ENCODE results near the gene DGKI. TPM values are rescaled to one million over a fixed set of nuclear protein-coding genes. Genes with fewer than 3 reads are reported as not detected.

The DGKI gene
- total RNA-seq, 4 donors from 2014 or later, result 0.64 to 1.2 (median 1.00) TPM; not detected in 1

- DNase-seq, result no peak
- Histone ChIP-seq H3K36me3 (no peaks in the 10 kb centered on the region), H3K4me1 (peaks cover 0 to 5% (median 0%) of the 10 kb centered on the region in 4 donors), H3K27ac (no peak overlapping the region), H3K9me3 (no peaks in the 10 kb centered on the region), H3K27me3 (peaks cover 7% of the 10 kb centered on the region), H3K4me3 (no peak overlapping the region)
- intact Hi-C loops (cut with DNase I; ENCODE audit: low total_unique reads) (no loop called here), in situ Hi-C loops (cut with MboI; ENCODE audit: low pct_ligation_motif_present in 1 of 4, low pct_unique_long_range_greater_than_20kb in 1 of 4, low sequenced_read_pairs in 3 of 4) (loop anchor here (10.0 to 25.0 kb wide), 4 partner anchors 205 to 357 kb away; partner anchors contain the start of gene CREB3L2 (in 2 of the 4))
- 71 to 72% methylated on average over 3 to 4 of the region's 4 CpGs for WGBS, 2 donors (ENCODE audit: low coverage in 1 of 2)
- TF ChIP-seq POLR2A (IDR thresholded peaks at IDR 0.05), result no peak
- no peak for TF ChIP-seq POLR2AphosphoS5 (IDR thresholded peaks at IDR 0.05)
- TF ChIP-seq CTCF (IDR thresholded peaks at IDR 0.05), result no peak
- TF ChIP-seq EP300 (IDR thresholded peaks at IDR 0.05; ENCODE audit: low read depth), result no peak
Observed at GRCh38 chr7:137657476-137658189, 189.1 kb downstream of the DGKI start.

GRCh38 chr7:137656850-137657232 is 189.9 kb downstream of the DGKI start:
- intact Hi-C loops (cut with DNase I; ENCODE audit: low total_unique reads) (no loop called here), in situ Hi-C loops (cut with MboI; ENCODE audit: low pct_ligation_motif_present in 1 of 4, low pct_unique_long_range_greater_than_20kb in 1 of 4, low sequenced_read_pairs in 3 of 4) (loop anchor here (10.0 to 25.0 kb wide), 4 partner anchors 205 to 358 kb away; partner anchors contain the start of gene CREB3L2 (in 2 of the 4))
- Histone ChIP-seq H3K27me3 (peaks cover 7% of the 10 kb centered on the region), H3K4me3 (no peak overlapping the region), H3K27ac (no peak overlapping the region), H3K36me3 (no peaks in the 10 kb centered on the region), H3K4me1 (peaks cover 0 to 5% (median 0%) of the 10 kb centered on the region in 4 donors), H3K9me3 (no peaks in the 10 kb centered on the region)
- WGBS, 2 donors (ENCODE audit: low coverage in 1 of 2), result 76 to 93% methylated on average over 3 of the region's 3 CpGs
- DNase-seq, result no peak
- TF ChIP-seq POLR2AphosphoS5 (IDR thresholded peaks at IDR 0.05) (no peak), EP300 (IDR thresholded peaks at IDR 0.05; ENCODE audit: low read depth) (no peak), CTCF (IDR thresholded peaks at IDR 0.05) (no peak), POLR2A (IDR thresholded peaks at IDR 0.05) (no peak)

DNA sequence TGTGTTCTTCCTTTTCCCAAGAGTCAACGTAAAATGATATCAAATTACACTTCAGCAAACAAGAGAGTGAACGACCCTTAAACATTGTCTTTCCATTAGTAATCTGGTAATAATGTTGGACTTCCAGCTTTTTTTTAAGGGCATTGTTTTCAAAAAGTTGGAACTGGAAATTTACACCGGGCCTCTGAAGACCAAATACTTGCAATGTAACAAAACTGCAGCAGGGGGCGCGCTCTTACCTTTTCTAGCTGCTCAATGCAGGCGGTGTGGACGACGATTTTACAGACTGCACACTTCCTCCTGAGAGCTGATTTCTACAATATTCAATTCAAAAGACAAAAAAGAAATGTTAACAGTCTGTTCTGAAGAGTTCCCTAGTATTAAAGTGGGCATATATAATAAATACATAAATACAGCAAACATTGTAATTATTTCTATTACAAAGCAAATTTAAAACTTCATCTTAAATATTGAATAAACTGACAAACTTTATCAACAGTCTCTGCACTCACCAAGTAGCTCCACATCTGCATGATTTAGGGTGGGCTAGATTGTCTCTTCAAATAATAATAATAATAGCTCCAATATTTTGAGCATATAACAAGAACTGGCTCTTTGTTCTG is 190.4 kb downstream of the DGKI start:
- WGBS, 2 donors (ENCODE audit: low coverage in 1 of 2), result 8 to 11% methylated on average over 7 to 8 of the region's 8 CpGs
- in situ Hi-C loops (cut with MboI; ENCODE audit: low pct_ligation_motif_present in 1 of 4, low pct_unique_long_range_greater_than_20kb in 1 of 4, low sequenced_read_pairs in 3 of 4) (loop anchor here (10.0 to 25.0 kb wide), 4 partner anchors 206 to 358 kb away; partner anchors contain the start of gene CREB3L2 (in 2 of the 4)), intact Hi-C loops (cut with DNase I; ENCODE audit: low total_unique reads) (no loop called here)
- Histone ChIP-seq H3K4me3 (no peak overlapping the region), H3K9me3 (no peaks in the 10 kb centered on the region), H3K36me3 (no peaks in the 10 kb centered on the region), H3K27me3 (peaks cover 7% of the 10 kb centered on the region), H3K27ac (no peak overlapping the region), H3K4me1 (peaks cover 0 to 5% (median 0%) of the 10 kb centered on the region in 4 donors)
- DNase-seq, result peak; percentile 79
- TF ChIP-seq POLR2A (IDR thresholded peaks at IDR 0.05) (no peak), CTCF (IDR thresholded peaks at IDR 0.05) (peak; percentile 60 to 81 (median 77))

GRCh38 chr7:137655804-137656203 is 191.0 kb downstream of the DGKI start:
- Histone ChIP-seq H3K27ac (no peak overlapping the region), H3K9me3 (no peaks in the 10 kb centered on the region), H3K4me1 (peaks cover 0 to 5% (median 0%) of the 10 kb centered on the region in 4 donors), H3K27me3 (peaks cover 7% of the 10 kb centered on the region), H3K36me3 (no peaks in the 10 kb centered on the region), H3K4me3 (no peak overlapping the region)
- in situ Hi-C loops (cut with MboI; ENCODE audit: low pct_ligation_motif_present in 1 of 4, low pct_unique_long_range_greater_than_20kb in 1 of 4, low sequenced_read_pairs in 3 of 4) (loop anchor here (10.0 to 25.0 kb wide), 4 partner anchors 206 to 359 kb away; partner anchors contain the start of gene CREB3L2 (in 2 of the 4)), intact Hi-C loops (cut with DNase I; ENCODE audit: low total_unique reads) (no loop called here)
- no peak for DNase-seq
- WGBS, 2 donors (ENCODE audit: low coverage in 1 of 2), result 77 to 100% methylated on average over 1 to 6 of the region's 6 CpGs
- TF ChIP-seq POLR2A (IDR thresholded peaks at IDR 0.05) (no peak), EP300 (IDR thresholded peaks at IDR 0.05; ENCODE audit: low read depth) (no peak), CTCF (IDR thresholded peaks at IDR 0.05) (no peak), POLR2AphosphoS5 (IDR thresholded peaks at IDR 0.05) (no peak)
